Measurements from ENCODE around the gene SIPA1. TPM values are rescaled to one million over a fixed set of nuclear protein-coding genes. Genes with fewer than 3 reads are reported as not detected.

Gene SIPA1
- total RNA-seq, 2 donors from 2014 or later = 47.9 to 69.8 TPM

DNA sequence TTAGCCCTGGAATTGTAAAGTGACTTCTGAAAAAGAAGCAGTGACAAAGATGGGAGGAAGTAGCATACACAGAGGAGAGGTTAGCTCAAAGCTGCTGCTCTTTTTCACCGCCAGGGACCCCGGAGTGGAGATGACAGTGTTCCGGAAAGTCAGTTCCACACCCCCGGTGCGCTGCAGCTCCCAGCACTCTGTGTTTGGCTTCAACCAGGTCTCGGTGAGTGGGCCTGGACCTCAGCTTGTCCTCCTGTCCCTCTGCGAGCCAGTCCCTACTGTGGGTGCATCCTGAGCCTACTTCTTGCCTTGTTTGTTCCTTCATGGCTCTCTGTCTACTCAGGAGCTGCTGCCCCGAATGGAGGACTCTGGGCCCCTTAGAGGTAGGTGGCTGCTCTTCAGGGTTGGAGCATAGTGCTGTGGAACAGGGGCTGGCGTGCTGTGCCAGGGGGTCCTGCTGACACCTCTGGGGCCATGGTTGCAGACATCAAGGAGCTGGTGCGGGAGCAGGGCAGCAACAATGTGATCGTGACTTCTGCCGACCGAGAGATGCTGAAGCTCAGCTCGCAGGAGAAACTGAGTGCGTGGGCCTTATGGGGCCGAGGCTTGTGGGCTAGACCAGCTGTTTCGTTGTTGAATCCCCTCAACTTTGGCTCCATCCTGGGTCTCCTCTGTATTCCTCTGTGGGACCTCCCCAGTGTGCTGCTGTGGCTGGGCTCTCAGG, 20.6 kb upstream of the SIPA1 start:
- no peak for TF ChIP-seq CTCF (IDR thresholded peaks at IDR 0.05)

GRCh38 chr11:65617990-65618751, 19.7 kb upstream of the SIPA1 start:
- H3K27me3 ChIP-seq (replicated peaks; ENCODE audit: insufficient read depth) = no peaks in the 10 kb centered on the region
- DNase-seq (ENCODE audit: low spot score) (no peak), ATAC-seq (ENCODE audit: insufficient number of reproducible peaks, low FRiP score, low read depth) (no peak)
- peaks cover 13 to 19% of the 10 kb centered on the region in 2 donors for H3K4me1 ChIP-seq (ENCODE audit: control insufficient read depth in 1 of 2, low read depth in 2 of 2)
- no peak for TF ChIP-seq CTCF (IDR thresholded peaks at IDR 0.05)
- H3K27ac ChIP-seq = no peak overlapping the region
- H3K9me3 ChIP-seq = no peaks in the 10 kb centered on the region
- no peak overlapping the region for H3K4me3 ChIP-seq
- peaks cover 43% of the 10 kb centered on the region for H3K36me3 ChIP-seq

More for the DNA sequence above, 20.6 kb upstream of the SIPA1 start:
- ATAC-seq (ENCODE audit: insufficient number of reproducible peaks, low FRiP score, low read depth) (no peak), DNase-seq (ENCODE audit: low spot score) (no peak)
- no peaks in the 10 kb centered on the region for H3K9me3 ChIP-seq
- peaks cover 42% of the 10 kb centered on the region for H3K36me3 ChIP-seq
- peaks cover 22 to 28% of the 10 kb centered on the region in 2 donors for H3K4me1 ChIP-seq (ENCODE audit: control insufficient read depth in 1 of 2, low read depth in 2 of 2)
- H3K4me3 ChIP-seq = peak overlapping the region; percentile 97
- H3K27ac ChIP-seq = no peak overlapping the region
- H3K27me3 ChIP-seq (replicated peaks; ENCODE audit: insufficient read depth) = no peaks in the 10 kb centered on the region

- no peak for DNase-seq (ENCODE audit: low spot score)
- TF ChIP-seq CTCF (IDR thresholded peaks at IDR 0.05) = no peak
These were observed 19.1 kb upstream of the SIPA1 start for GRCh38 chr11:65618763-65619162.

GRCh38 chr11:65619281-65619928, 18.5 kb upstream of the SIPA1 start:
- Histone ChIP-seq H3K27me3 (replicated peaks; ENCODE audit: insufficient read depth) (no peaks in the 10 kb centered on the region), H3K4me3 (no peak overlapping the region), H3K9me3 (no peaks in the 10 kb centered on the region), H3K36me3 (peaks cover 47% of the 10 kb centered on the region), H3K4me1 (ENCODE audit: control insufficient read depth in 1 of 2, low read depth in 2 of 2) (peaks cover 11 to 17% of the 10 kb centered on the region in 2 donors), H3K27ac (no peak overlapping the region)
- no peak for DNase-seq (ENCODE audit: low spot score)
- no peak for TF ChIP-seq CTCF (IDR thresholded peaks at IDR 0.05)
- no peak for ATAC-seq (ENCODE audit: insufficient number of reproducible peaks, low FRiP score, low read depth)

More at GRCh38 chr11:65618763-65619162, 19.1 kb upstream of the SIPA1 start:
- no peak overlapping the region for H3K27ac ChIP-seq
- no peaks in the 10 kb centered on the region for H3K9me3 ChIP-seq
- peaks cover 11 to 17% of the 10 kb centered on the region in 2 donors for H3K4me1 ChIP-seq (ENCODE audit: control insufficient read depth in 1 of 2, low read depth in 2 of 2)
- H3K4me3 ChIP-seq = no peak overlapping the region
- no peaks in the 10 kb centered on the region for H3K27me3 ChIP-seq (replicated peaks; ENCODE audit: insufficient read depth)
- no peak for ATAC-seq (ENCODE audit: insufficient number of reproducible peaks, low FRiP score, low read depth)
- H3K36me3 ChIP-seq = peaks cover 43% of the 10 kb centered on the region

DNA sequence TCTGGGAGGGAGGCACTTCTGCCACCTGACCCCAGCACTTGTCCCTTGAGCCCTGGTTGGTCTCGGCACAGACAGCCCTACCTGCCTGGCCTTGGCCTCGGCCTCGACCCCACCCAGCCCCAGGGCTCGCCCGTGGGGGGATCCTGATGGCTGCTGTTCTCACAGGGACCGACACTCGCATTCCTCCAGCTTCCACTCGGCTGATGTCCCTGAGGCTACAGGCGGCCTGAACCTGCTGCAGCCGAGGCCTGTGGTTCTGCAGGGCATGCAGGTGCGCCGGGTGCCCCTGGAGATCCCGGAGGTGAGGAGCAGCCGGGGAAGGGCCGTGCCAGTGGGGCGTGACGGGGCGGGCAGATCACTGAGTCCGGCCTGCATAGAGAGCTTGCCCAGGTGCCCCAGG, 17.2 kb upstream of the SIPA1 start:
- no peak for TF ChIP-seq CTCF (IDR thresholded peaks at IDR 0.05)
- no peak for DNase-seq (ENCODE audit: low spot score)
- no peak for ATAC-seq (ENCODE audit: insufficient number of reproducible peaks, low FRiP score, low read depth)
- no peaks in the 10 kb centered on the region for H3K27me3 ChIP-seq (replicated peaks; ENCODE audit: insufficient read depth)
- H3K9me3 ChIP-seq = no peaks in the 10 kb centered on the region
- no peak overlapping the region for H3K27ac ChIP-seq
- H3K36me3 ChIP-seq = peaks cover 59% of the 10 kb centered on the region
- H3K4me3 ChIP-seq = no peak overlapping the region
- H3K4me1 ChIP-seq (ENCODE audit: control insufficient read depth in 1 of 2, low read depth in 2 of 2) = peaks cover 11 to 17% of the 10 kb centered on the region in 2 donors
